ENCODE results near the gene ICAM4. TPM values are rescaled to one million over a fixed set of nuclear protein-coding genes. Genes with fewer than 3 reads are reported as not detected.

Gene ICAM4
- total and polyA plus RNA-seq, 2 of the 8 experiments (the other 6 are each of a cell fraction or from before 2014, with no cell fraction given) = 1.5 to 4.1 TPM

DNA sequence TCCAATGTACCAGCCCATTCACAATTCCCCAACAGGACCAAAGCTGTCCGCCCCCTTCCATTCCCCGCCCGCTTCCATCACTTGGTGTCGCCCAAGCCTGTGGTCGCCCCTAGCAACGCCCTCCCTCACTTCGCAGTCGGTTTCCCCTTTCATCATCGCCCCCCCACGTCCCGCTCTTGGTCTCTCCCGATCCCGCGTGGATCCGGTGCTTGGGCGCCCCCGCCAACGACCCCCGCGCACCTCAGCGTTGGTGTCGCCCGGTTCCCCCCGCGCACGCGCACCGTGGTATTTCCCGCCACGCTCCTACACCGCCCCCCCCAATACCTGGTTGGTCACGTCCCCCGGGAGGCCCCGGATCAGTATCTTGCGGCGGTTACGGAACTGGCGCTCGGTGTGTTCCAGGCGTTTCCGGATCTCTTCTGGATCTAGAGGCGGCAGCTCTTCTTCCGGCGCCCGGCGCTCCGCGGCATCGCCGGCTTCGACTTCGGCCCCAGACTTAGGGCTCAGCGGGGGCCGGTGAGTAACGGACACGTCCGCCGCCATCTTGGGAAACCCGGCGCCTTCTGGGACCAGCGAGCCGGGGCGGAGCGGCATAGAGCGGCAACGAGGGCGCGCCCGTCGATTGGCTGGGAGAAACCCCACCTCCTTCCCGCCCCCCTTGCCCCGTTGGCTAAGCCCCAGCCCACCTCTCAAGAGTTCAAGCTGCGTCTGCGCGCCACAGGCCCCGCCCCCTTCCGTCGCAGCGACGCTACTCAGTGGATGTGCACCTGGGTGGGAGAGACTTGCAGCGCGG lies 46.4 kb downstream of the ICAM4 start, which contains the start of gene RAVER1 (continued):
- TF ChIP-seq, protein P1, sequence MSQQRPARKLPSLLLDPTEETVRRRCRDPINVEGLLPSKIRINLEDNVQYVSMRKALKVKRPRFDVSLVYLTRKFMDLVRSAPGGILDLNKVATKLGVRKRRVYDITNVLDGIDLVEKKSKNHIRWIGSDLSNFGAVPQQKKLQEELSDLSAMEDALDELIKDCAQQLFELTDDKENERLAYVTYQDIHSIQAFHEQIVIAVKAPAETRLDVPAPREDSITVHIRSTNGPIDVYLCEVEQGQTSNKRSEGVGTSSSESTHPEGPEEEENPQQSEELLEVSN (IDR thresholded peaks at IDR 0.05) = 0 out of 2 replicates have a peak, but pooled peaks have one; percentile 15
- TF ChIP-seq HDAC2 (IDR thresholded peaks at IDR 0.05; ENCODE audit: borderline replicate concordance in 1 of 2, low read depth in 2 of 2, low read length in 2 of 2) = no peak
- TF ChIP-seq HDAC6 (IDR thresholded peaks at IDR 0.05; ENCODE audit: low read depth, low read length) = no peak
- TF ChIP-seq SP2 (IDR thresholded peaks at IDR 0.05; ENCODE audit: low read length) = no peak
- TF ChIP-seq EP300 (IDR thresholded peaks at IDR 0.05; ENCODE audit: borderline replicate concordance in 1 of 2, low read depth in 2 of 2, low read length in 2 of 2) = peak in 1 of 2 experiments; percentile 90; a peak in 2 of 3 replicates
- TF ChIP-seq JUN (IDR thresholded peaks at IDR 0.05; ENCODE audit: low read depth, low read length) = no peak
- TF ChIP-seq, protein P2, sequence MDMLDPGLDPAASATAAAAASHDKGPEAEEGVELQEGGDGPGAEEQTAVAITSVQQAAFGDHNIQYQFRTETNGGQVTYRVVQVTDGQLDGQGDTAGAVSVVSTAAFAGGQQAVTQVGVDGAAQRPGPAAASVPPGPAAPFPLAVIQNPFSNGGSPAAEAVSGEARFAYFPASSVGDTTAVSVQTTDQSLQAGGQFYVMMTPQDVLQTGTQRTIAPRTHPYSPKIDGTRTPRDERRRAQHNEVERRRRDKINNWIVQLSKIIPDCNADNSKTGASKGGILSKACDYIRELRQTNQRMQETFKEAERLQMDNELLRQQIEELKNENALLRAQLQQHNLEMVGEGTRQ (IDR thresholded peaks at IDR 0.05; ENCODE audit: low read length) = no peak
- TF ChIP-seq EZH2 (IDR thresholded peaks at IDR 0.05; ENCODE audit: low read depth, low read length, severe bottlenecking) = no peak
- no peak for TF ChIP-seq CBX5 (IDR thresholded peaks at IDR 0.05; ENCODE audit: low read depth, low read length)
- TF ChIP-seq CHD1 (IDR thresholded peaks at IDR 0.05; ENCODE audit: low read depth, low read length) = 0 out of 2 replicates have a peak, but pooled peaks have one; percentile 79
- TF ChIP-seq RAD21 (IDR thresholded peaks at IDR 0.05 in 1 of 2, conservative IDR thresholded peaks at IDR 0.05 in 1 of 2; ENCODE audit: low read depth in 2 of 2, low read length in 2 of 2) = no peak
- TF ChIP-seq TAF1 (IDR thresholded peaks at IDR 0.05; ENCODE audit: low read depth, low read length) = peak; percentile 88
- peak; percentile 70 for TF ChIP-seq NRF1 (IDR thresholded peaks at IDR 0.05; ENCODE audit: low read depth, low read length)
- no peak for TF ChIP-seq FOSL1 (IDR thresholded peaks at IDR 0.05; ENCODE audit: insufficient read depth, low read depth, low read length)
- TF ChIP-seq POLR2A (IDR thresholded peaks at IDR 0.05; ENCODE audit: control extremely low read depth in 1 of 2, low read depth in 2 of 2, low read length in 2 of 2) = peak in 1 of 2 experiments; percentile 78; a peak in 1 of 3 replicates
- no peak for TF ChIP-seq ZNF274 (IDR thresholded peaks at IDR 0.05; ENCODE audit: borderline replicate concordance, extremely low read depth, low read length)
- TF ChIP-seq CBX8 (IDR thresholded peaks at IDR 0.05; ENCODE audit: borderline replicate concordance, low read depth, low read length) = no peak
- TF ChIP-seq BACH1 (IDR thresholded peaks at IDR 0.05; ENCODE audit: low read length) = peak; percentile 19; the same call in 1 of the 2 replicates
- peak; percentile 92 for TF ChIP-seq ASH2L (IDR thresholded peaks at IDR 0.05; ENCODE audit: low read length)
- TF ChIP-seq JUND (IDR thresholded peaks at IDR 0.05; ENCODE audit: low read length) = peak; percentile 66
- no peak for TF ChIP-seq BRCA1 (IDR thresholded peaks at IDR 0.05; ENCODE audit: low read depth, low read length)
- no peak for TF ChIP-seq TCF12 (IDR thresholded peaks at IDR 0.05; ENCODE audit: low read depth, low read length)
